Measurements from ENCODE around the gene DAAM1. TPM values are rescaled to one million over a fixed set of nuclear protein-coding genes. Genes with fewer than 3 reads are reported as not detected.

DAAM1 gene
- polyA plus RNA-seq, 1 donor from 2014 or later = 161 TPM

- TF ChIP-seq POLR2AphosphoS5 (IDR thresholded peaks at IDR 0.05) (no peak), EP300 (conservative IDR thresholded peaks at IDR 0.05; ENCODE audit: poor library complexity, severe bottlenecking) (no peak), RAD21 (conservative IDR thresholded peaks at IDR 0.05) (no peak)
- Histone ChIP-seq H3K4me3 (ENCODE audit: low read length) (no peak overlapping the region), H3K9ac (ENCODE audit: low read length) (no peak overlapping the region), H3F3A (ENCODE audit: insufficient read depth, low read length, poor library complexity, severe bottlenecking) (no peaks in the 10 kb centered on the region), H3K9me3 (ENCODE audit: low read length) (no peaks in the 10 kb centered on the region), H3K79me2 (replicated peaks; ENCODE audit: insufficient read depth, low read length) (peaks cover 5% of the 10 kb centered on the region), H3K9me2 (ENCODE audit: insufficient read depth, low read length) (no peaks in the 10 kb centered on the region), H2AFZ (ENCODE audit: low read depth, low read length) (no peak overlapping the region), H3K36me3 (ENCODE audit: insufficient read depth, low read length) (peaks cover 16% of the 10 kb centered on the region), H3K4me2 (ENCODE audit: low read length) (no peak overlapping the region), H4K20me1 (ENCODE audit: insufficient read depth) (no peaks in the 10 kb centered on the region), H3K27ac (ENCODE audit: low read length) (no peak overlapping the region), H3K27me3 (ENCODE audit: insufficient read depth, low read depth, low read length) (no peaks in the 10 kb centered on the region)
Observed at GRCh38 chr14:59271256-59271655, 82.8 kb downstream of the DAAM1 start.

- H3K27ac ChIP-seq (ENCODE audit: low read length) = no peak overlapping the region
- no peak overlapping the region for H3K9ac ChIP-seq (ENCODE audit: low read length)
- H3K4me2 ChIP-seq (ENCODE audit: low read length) = no peak overlapping the region
- H4K20me1 ChIP-seq (ENCODE audit: insufficient read depth) = no peaks in the 10 kb centered on the region
- TF ChIP-seq RAD21 (conservative IDR thresholded peaks at IDR 0.05) = no peak
- TF ChIP-seq MXI1 (conservative IDR thresholded peaks at IDR 0.05; ENCODE audit: poor library complexity, severe bottlenecking) = no peak
- TF ChIP-seq EZH2 (IDR thresholded peaks at IDR 0.05; ENCODE audit: borderline replicate concordance, insufficient read depth, low read length, poor library complexity, severe bottlenecking) = no peak
- TF ChIP-seq EP300 (conservative IDR thresholded peaks at IDR 0.05; ENCODE audit: poor library complexity, severe bottlenecking) = no peak
- TF ChIP-seq, protein P1, sequence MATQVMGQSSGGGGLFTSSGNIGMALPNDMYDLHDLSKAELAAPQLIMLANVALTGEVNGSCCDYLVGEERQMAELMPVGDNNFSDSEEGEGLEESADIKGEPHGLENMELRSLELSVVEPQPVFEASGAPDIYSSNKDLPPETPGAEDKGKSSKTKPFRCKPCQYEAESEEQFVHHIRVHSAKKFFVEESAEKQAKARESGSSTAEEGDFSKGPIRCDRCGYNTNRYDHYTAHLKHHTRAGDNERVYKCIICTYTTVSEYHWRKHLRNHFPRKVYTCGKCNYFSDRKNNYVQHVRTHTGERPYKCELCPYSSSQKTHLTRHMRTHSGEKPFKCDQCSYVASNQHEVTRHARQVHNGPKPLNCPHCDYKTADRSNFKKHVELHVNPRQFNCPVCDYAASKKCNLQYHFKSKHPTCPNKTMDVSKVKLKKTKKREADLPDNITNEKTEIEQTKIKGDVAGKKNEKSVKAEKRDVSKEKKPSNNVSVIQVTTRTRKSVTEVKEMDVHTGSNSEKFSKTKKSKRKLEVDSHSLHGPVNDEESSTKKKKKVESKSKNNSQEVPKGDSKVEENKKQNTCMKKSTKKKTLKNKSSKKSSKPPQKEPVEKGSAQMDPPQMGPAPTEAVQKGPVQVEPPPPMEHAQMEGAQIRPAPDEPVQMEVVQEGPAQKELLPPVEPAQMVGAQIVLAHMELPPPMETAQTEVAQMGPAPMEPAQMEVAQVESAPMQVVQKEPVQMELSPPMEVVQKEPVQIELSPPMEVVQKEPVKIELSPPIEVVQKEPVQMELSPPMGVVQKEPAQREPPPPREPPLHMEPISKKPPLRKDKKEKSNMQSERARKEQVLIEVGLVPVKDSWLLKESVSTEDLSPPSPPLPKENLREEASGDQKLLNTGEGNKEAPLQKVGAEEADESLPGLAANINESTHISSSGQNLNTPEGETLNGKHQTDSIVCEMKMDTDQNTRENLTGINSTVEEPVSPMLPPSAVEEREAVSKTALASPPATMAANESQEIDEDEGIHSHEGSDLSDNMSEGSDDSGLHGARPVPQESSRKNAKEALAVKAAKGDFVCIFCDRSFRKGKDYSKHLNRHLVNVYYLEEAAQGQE (IDR thresholded peaks at IDR 0.05; ENCODE audit: borderline replicate concordance) = no peak
- TF ChIP-seq POLR2AphosphoS5 (IDR thresholded peaks at IDR 0.05) = no peak
- TF ChIP-seq, protein P2, sequence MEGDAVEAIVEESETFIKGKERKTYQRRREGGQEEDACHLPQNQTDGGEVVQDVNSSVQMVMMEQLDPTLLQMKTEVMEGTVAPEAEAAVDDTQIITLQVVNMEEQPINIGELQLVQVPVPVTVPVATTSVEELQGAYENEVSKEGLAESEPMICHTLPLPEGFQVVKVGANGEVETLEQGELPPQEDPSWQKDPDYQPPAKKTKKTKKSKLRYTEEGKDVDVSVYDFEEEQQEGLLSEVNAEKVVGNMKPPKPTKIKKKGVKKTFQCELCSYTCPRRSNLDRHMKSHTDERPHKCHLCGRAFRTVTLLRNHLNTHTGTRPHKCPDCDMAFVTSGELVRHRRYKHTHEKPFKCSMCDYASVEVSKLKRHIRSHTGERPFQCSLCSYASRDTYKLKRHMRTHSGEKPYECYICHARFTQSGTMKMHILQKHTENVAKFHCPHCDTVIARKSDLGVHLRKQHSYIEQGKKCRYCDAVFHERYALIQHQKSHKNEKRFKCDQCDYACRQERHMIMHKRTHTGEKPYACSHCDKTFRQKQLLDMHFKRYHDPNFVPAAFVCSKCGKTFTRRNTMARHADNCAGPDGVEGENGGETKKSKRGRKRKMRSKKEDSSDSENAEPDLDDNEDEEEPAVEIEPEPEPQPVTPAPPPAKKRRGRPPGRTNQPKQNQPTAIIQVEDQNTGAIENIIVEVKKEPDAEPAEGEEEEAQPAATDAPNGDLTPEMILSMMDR (IDR thresholded peaks at IDR 0.05; ENCODE audit: poor library complexity, severe bottlenecking) = no peak
- peaks cover 11% of the 10 kb centered on the region for H3K36me3 ChIP-seq (ENCODE audit: insufficient read depth, low read length)
- H3K27me3 ChIP-seq (ENCODE audit: insufficient read depth, low read depth, low read length) = no peaks in the 10 kb centered on the region
- H3K79me2 ChIP-seq (replicated peaks; ENCODE audit: insufficient read depth, low read length) = peaks cover 9% of the 10 kb centered on the region
- H3K4me3 ChIP-seq (ENCODE audit: low read length) = no peak overlapping the region
- no peaks in the 10 kb centered on the region for H3K9me3 ChIP-seq (ENCODE audit: low read length)
- H3K9me2 ChIP-seq (ENCODE audit: insufficient read depth, low read length) = no peaks in the 10 kb centered on the region
- H2AFZ ChIP-seq (ENCODE audit: low read depth, low read length) = no peak overlapping the region
- no peaks in the 10 kb centered on the region for H3F3A ChIP-seq (ENCODE audit: insufficient read depth, low read length, poor library complexity, severe bottlenecking)
Observed at GRCh38 chr14:59271734-59272133, 83.3 kb downstream of the DAAM1 start.

- H3K27ac ChIP-seq (ENCODE audit: low read length) = no peak overlapping the region
- H3F3A ChIP-seq (ENCODE audit: insufficient read depth, low read length, poor library complexity, severe bottlenecking) = no peaks in the 10 kb centered on the region
- no peaks in the 10 kb centered on the region for H3K9me3 ChIP-seq (ENCODE audit: low read length)
- H3K79me2 ChIP-seq (replicated peaks; ENCODE audit: insufficient read depth, low read length) = peaks cover 9% of the 10 kb centered on the region
- no peak overlapping the region for H3K4me3 ChIP-seq (ENCODE audit: low read length)
- no peak overlapping the region for H3K9ac ChIP-seq (ENCODE audit: low read length)
- peaks cover 11% of the 10 kb centered on the region for H3K36me3 ChIP-seq (ENCODE audit: insufficient read depth, low read length)
- H2AFZ ChIP-seq (ENCODE audit: low read depth, low read length) = no peak overlapping the region
- TF ChIP-seq MXI1 (conservative IDR thresholded peaks at IDR 0.05; ENCODE audit: poor library complexity, severe bottlenecking) = no peak
- TF ChIP-seq SMC3 (conservative IDR thresholded peaks at IDR 0.05; ENCODE audit: poor library complexity) = no peak
- TF ChIP-seq RAD21 (conservative IDR thresholded peaks at IDR 0.05) = no peak
- TF ChIP-seq, protein P1 (IDR thresholded peaks at IDR 0.05; ENCODE audit: borderline replicate concordance) = no peak
- TF ChIP-seq POLR2AphosphoS5 (IDR thresholded peaks at IDR 0.05) = no peak
- no peak for TF ChIP-seq EZH2 (IDR thresholded peaks at IDR 0.05; ENCODE audit: borderline replicate concordance, insufficient read depth, low read length, poor library complexity, severe bottlenecking)
- TF ChIP-seq TAF1 (IDR thresholded peaks at IDR 0.05; ENCODE audit: low read depth) = no peak
- TF ChIP-seq EP300 (conservative IDR thresholded peaks at IDR 0.05; ENCODE audit: poor library complexity, severe bottlenecking) = no peak
- TF ChIP-seq, protein P2 (IDR thresholded peaks at IDR 0.05; ENCODE audit: poor library complexity, severe bottlenecking) = no peak
- no peak overlapping the region for H3K4me2 ChIP-seq (ENCODE audit: low read length)
- H3K9me2 ChIP-seq (ENCODE audit: insufficient read depth, low read length) = no peaks in the 10 kb centered on the region
- no peaks in the 10 kb centered on the region for H3K27me3 ChIP-seq (ENCODE audit: insufficient read depth, low read depth, low read length)
- no peaks in the 10 kb centered on the region for H4K20me1 ChIP-seq (ENCODE audit: insufficient read depth)
Observed at GRCh38 chr14:59272633-59273032, 84.2 kb downstream of the DAAM1 start.

All from neural cell (in vitro differentiated cells).